ENCODE data around the gene CDKN2AIP.
"Not testable (repeated sequence)": the region's sequence is repeated elsewhere in the genome, so short reads cannot be mapped to it uniquely, and the experiment has no call there.

DNA sequence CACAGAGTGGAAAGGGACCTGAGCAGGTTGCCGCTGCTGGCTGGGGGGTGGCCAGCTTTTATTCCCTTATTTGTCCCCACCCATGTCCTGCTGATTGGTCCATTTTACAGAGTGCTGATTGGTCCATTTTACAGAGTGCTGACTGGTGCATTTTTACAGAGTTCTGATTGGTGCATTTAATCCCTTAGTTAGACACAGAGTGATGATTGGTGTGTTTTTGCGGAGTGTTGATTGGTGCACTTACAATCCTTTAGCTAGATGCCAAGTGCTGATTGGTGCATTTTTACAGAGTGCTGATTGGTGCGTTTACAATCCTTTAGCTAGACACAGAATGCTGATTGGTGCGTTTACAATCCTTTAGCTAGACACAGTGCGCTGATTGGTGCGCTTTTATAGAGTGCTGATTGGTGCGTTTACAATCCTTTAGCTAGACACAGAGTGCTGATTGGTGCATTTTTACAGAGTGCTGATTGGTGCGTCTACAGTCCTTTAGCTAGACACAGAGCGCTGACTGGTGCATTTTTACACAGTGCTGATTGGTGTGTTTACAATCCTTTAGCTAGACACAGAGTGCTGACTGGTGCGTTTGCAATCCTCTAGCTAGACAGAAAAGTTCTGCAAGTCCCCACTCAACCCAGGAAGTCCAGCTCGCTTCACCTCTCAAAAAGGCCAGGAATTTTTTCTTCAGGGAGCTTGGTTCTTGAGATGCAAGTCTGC lies 19.6 kb downstream of the CDKN2AIP start:
- TF ChIP-seq, protein P1, sequence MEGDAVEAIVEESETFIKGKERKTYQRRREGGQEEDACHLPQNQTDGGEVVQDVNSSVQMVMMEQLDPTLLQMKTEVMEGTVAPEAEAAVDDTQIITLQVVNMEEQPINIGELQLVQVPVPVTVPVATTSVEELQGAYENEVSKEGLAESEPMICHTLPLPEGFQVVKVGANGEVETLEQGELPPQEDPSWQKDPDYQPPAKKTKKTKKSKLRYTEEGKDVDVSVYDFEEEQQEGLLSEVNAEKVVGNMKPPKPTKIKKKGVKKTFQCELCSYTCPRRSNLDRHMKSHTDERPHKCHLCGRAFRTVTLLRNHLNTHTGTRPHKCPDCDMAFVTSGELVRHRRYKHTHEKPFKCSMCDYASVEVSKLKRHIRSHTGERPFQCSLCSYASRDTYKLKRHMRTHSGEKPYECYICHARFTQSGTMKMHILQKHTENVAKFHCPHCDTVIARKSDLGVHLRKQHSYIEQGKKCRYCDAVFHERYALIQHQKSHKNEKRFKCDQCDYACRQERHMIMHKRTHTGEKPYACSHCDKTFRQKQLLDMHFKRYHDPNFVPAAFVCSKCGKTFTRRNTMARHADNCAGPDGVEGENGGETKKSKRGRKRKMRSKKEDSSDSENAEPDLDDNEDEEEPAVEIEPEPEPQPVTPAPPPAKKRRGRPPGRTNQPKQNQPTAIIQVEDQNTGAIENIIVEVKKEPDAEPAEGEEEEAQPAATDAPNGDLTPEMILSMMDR (conservative IDR thresholded peaks at IDR 0.05 in 1 of 2, IDR thresholded peaks at IDR 0.05 in 1 of 2; ENCODE audit: extremely low read depth in 1 of 2, insufficient read depth in 1 of 2, low read depth in 1 of 2, low read length in 2 of 2) = not testable (repeated sequence)
- TF ChIP-seq EZH2 (IDR thresholded peaks at IDR 0.05; ENCODE audit: borderline replicate concordance, low read length) = not testable (repeated sequence)

All from mammary epithelial cell (primary cell).